ENCODE results near the gene TSPYL1. TPM values are rescaled to one million over a fixed set of nuclear protein-coding genes. Genes with fewer than 3 reads are reported as not detected.
A peak's percentile ranks its signal among the peaks of the same experiment; 100 is the strongest.

Gene TSPYL1
- total RNA-seq, 1 experiment from 2014 or later = 35.1 TPM

DNA sequence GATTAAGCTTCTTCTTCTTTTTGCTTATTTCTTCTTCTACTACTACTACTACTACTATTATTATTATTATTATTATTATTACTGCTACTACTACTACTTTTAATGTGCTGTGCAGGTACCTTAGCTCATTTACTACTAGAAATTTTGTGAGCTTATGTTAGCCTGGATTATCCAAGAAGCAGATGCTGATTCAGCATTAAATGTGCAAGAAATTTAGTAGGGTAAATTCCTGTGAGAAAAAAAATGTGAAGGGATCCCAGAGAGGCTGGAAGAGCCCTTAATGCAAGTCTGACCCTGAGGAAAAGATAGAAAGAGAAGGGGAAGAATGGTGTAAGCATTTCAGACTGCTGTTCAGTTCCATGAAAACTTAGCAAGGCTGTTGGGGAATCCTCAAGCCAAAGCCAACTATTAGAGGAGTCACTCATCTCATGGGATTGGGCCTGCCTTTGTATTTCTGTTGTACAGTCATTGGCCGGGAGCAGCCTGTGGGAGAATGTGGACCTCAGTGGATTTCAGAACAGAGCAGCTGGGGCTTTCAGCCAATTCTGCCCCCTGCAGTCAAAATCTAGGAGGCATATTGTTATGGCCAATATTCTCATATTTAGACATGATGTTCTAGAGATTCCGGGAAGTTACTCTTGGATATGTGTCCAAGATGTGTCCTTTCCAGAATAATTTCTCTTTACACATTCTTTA lies 37.2 kb upstream of the TSPYL1 start:
- no peaks in the 10 kb centered on the region for H3K79me2 ChIP-seq (ENCODE audit: low read length)
- TF ChIP-seq, protein P1, sequence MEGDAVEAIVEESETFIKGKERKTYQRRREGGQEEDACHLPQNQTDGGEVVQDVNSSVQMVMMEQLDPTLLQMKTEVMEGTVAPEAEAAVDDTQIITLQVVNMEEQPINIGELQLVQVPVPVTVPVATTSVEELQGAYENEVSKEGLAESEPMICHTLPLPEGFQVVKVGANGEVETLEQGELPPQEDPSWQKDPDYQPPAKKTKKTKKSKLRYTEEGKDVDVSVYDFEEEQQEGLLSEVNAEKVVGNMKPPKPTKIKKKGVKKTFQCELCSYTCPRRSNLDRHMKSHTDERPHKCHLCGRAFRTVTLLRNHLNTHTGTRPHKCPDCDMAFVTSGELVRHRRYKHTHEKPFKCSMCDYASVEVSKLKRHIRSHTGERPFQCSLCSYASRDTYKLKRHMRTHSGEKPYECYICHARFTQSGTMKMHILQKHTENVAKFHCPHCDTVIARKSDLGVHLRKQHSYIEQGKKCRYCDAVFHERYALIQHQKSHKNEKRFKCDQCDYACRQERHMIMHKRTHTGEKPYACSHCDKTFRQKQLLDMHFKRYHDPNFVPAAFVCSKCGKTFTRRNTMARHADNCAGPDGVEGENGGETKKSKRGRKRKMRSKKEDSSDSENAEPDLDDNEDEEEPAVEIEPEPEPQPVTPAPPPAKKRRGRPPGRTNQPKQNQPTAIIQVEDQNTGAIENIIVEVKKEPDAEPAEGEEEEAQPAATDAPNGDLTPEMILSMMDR (conservative IDR thresholded peaks at IDR 0.05; ENCODE audit: low read depth, low read length) = 0 out of 2 replicates have a peak, but pooled peaks have one; percentile 10
- no peak for TF ChIP-seq EZH2phosphoT487 (IDR thresholded peaks at IDR 0.05; ENCODE audit: borderline replicate concordance, low read length)
- no peaks in the 10 kb centered on the region for H3K4me1 ChIP-seq (ENCODE audit: insufficient read depth, low read length)
- intact Hi-C loops (cut with micrococcal nuclease) = no loop called here
- no peak overlapping the region for H3K4me3 ChIP-seq (ENCODE audit: low read length)
- H3K27me3 ChIP-seq (ENCODE audit: low read length) = no peaks in the 10 kb centered on the region
- no peaks in the 10 kb centered on the region for H3K36me3 ChIP-seq (ENCODE audit: low read depth, low read length)
- ATAC-seq = no peak
- H3K9ac ChIP-seq (ENCODE audit: low read length) = no peak overlapping the region
- no peak overlapping the region for H3K4me2 ChIP-seq (ENCODE audit: low read length)
- no peaks in the 10 kb centered on the region for H3F3A ChIP-seq (ENCODE audit: low read length, unreplicated experiment)
- no peak overlapping the region for H2AFZ ChIP-seq (ENCODE audit: low read length)
- no peak for DNase-seq
- no peaks in the 10 kb centered on the region for H4K20me1 ChIP-seq (ENCODE audit: low read length)
- ChIA-PET CTCF (no interaction called here), POLR2A (ENCODE audit: unreplicated experiment) (no interaction called here)
- no peaks in the 10 kb centered on the region for H3K9me2 ChIP-seq (replicated peaks; ENCODE audit: low read length)
- no TSS peak for BruUV-seq (replicated peaks)
- no peaks in the 10 kb centered on the region for H3K9me3 ChIP-seq (ENCODE audit: low read length)
- no peak overlapping the region for H3K27ac ChIP-seq (ENCODE audit: low read length)

GRCh38 chr6:116314878-116315277 lies 35.1 kb upstream of the TSPYL1 start:
- Histone ChIP-seq H3K9me2 (replicated peaks; ENCODE audit: low read length) (no peaks in the 10 kb centered on the region), H4K20me1 (ENCODE audit: low read length) (no peaks in the 10 kb centered on the region), H3K4me3 (ENCODE audit: low read length) (no peak overlapping the region), H3F3A (ENCODE audit: low read length, unreplicated experiment) (no peaks in the 10 kb centered on the region), H3K27ac (ENCODE audit: low read length) (no peak overlapping the region), H3K4me2 (ENCODE audit: low read length) (no peak overlapping the region), H2AFZ (ENCODE audit: low read length) (no peak overlapping the region), H3K79me2 (ENCODE audit: low read length) (no peaks in the 10 kb centered on the region), H3K9me3 (ENCODE audit: low read length) (no peaks in the 10 kb centered on the region), H3K27me3 (ENCODE audit: low read length) (no peaks in the 10 kb centered on the region), H3K4me1 (ENCODE audit: insufficient read depth, low read length) (no peaks in the 10 kb centered on the region), H3K9ac (ENCODE audit: low read length) (no peak overlapping the region), H3K36me3 (ENCODE audit: low read depth, low read length) (no peaks in the 10 kb centered on the region)
- TF ChIP-seq EZH2phosphoT487 (IDR thresholded peaks at IDR 0.05; ENCODE audit: borderline replicate concordance, low read length) (no peak), EZH2 (IDR thresholded peaks at IDR 0.05; ENCODE audit: low read length, unreplicated experiment) (no peak)
- TF ChIP-seq, protein P1 (conservative IDR thresholded peaks at IDR 0.05; ENCODE audit: low read depth, low read length) = no peak
- no peak for DNase-seq
- intact Hi-C loops (cut with micrococcal nuclease) = no loop called here
- ATAC-seq = no peak
- ChIA-PET CTCF (no interaction called here), POLR2A (ENCODE audit: unreplicated experiment) (no interaction called here)
- no TSS peak for BruUV-seq (replicated peaks)

DNA sequence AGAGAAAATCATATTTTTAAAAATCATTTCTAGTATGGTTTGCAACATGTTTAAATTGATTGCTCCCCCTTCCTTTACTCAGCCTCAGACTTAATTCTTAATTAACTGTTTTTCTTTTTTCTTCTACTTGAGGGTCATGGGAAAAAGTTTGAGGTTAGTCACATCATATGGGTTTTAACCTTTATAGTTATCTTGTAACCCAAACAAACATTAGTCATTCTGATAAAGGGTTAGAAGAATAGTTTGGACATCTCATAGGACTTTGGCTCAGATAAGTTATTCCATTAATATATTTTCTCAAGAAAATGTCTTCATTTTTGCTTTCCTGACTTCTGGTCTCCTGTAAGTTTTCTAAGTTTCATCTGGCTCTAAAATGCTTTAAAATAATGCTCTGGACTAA lies 34.5 kb upstream of the TSPYL1 start:
- H3F3A ChIP-seq (ENCODE audit: low read length, unreplicated experiment) = no peaks in the 10 kb centered on the region
- H2AFZ ChIP-seq (ENCODE audit: low read length) = no peak overlapping the region
- no peak overlapping the region for H3K4me2 ChIP-seq (ENCODE audit: low read length)
- no peaks in the 10 kb centered on the region for H3K79me2 ChIP-seq (ENCODE audit: low read length)
- no peaks in the 10 kb centered on the region for H3K4me1 ChIP-seq (ENCODE audit: insufficient read depth, low read length)
- ChIA-PET CTCF (no interaction called here), POLR2A (ENCODE audit: unreplicated experiment) (no interaction called here)
- no peak overlapping the region for H3K4me3 ChIP-seq (ENCODE audit: low read length)
- no peaks in the 10 kb centered on the region for H3K27me3 ChIP-seq (ENCODE audit: low read length)
- intact Hi-C loops (cut with micrococcal nuclease) = no loop called here
- no peaks in the 10 kb centered on the region for H3K9me2 ChIP-seq (replicated peaks; ENCODE audit: low read length)
- no peaks in the 10 kb centered on the region for H3K36me3 ChIP-seq (ENCODE audit: low read depth, low read length)
- H3K9ac ChIP-seq (ENCODE audit: low read length) = no peak overlapping the region
- TF ChIP-seq EZH2 (IDR thresholded peaks at IDR 0.05; ENCODE audit: low read length, unreplicated experiment) = no peak
- TF ChIP-seq, protein P1 (conservative IDR thresholded peaks at IDR 0.05; ENCODE audit: low read depth, low read length) = no peak
- TF ChIP-seq EZH2phosphoT487 (IDR thresholded peaks at IDR 0.05; ENCODE audit: borderline replicate concordance, low read length) = no peak
- ATAC-seq = no peak
- no peak overlapping the region for H3K27ac ChIP-seq (ENCODE audit: low read length)
- H4K20me1 ChIP-seq (ENCODE audit: low read length) = no peaks in the 10 kb centered on the region
- no peak for DNase-seq
- no peaks in the 10 kb centered on the region for H3K9me3 ChIP-seq (ENCODE audit: low read length)
- no TSS peak for BruUV-seq (replicated peaks)

Data from PC-3 (cell line).